HG03175 (cell line): ENCODE data around the gene MSI2.

Experiments used
- ATAC-seq: cut with Tn5 transposase; IDR thresholded peaks from one replicate; pipeline ENCODE4 v1.9.1; 2021; ENCODE audit warnings: mild to moderate bottlenecking, moderate library complexity; ENCODE audit not compliant: unreplicated experiment

Gene MSI2

DNA sequence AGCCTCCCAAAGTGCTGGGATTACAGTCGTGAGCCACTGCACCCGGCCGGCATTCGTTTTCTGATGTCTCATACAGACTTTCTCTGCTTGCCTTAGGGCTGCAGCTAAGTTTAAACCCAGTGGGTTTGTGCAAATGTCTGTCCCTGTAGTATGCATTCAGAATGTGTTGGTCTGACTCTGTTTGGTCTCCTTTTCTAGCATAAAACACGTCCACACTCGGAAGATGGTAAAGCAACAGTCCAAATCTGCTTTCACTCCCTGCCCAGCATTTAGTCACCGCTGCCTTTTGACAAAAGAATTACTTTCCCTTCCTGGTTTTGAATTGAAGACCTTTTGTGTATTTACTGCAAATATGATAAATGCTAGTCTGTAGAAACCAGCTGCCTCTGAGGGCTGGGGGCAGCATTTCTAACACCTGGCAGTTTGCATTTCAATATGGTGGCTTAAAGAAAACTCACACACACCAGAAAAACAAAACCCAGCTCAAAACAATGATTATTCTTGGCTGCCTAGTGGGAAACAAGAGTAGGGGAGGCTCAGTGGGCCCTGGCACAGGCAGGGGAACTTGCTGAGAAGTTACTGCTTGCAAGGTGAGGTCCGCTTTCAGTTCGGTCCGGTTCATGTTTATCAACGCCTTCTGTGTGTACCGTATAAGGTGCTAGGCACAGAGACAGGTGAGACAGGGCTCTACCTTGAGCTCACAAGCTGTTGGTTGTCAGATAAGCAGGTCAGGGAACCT lies 56.9 kb downstream of the MSI2 start:
- no peak for ATAC-seq

GRCh38 chr17:57315061-57316015 lies 59.0 kb downstream of the MSI2 start:
- ATAC-seq: no peak

- ATAC-seq: no peak
Measured at GRCh38 chr17:57316361-57316760, 60.0 kb downstream of the MSI2 start.

DNA sequence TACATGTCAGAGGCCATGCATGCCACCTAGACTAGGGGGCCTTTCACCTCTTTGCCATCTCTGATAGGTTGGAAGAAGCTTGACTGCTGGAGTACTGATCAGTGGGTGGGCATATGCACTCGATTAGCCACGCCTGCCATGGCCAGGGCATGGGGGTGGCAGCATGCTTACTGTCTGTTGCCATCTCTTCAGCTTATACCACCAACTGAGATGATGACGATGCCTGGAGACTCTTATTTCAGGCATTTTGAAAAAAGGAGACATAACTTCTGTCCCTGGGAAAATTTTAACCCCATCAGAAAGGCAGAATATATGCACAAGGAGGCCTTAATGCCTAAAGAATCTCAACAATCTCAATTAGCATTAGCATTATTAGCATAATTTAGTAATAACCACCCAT lies 60.8 kb downstream of the MSI2 start:
- no peak for ATAC-seq

- no peak for ATAC-seq
Measured at GRCh38 chr17:57318913-57319312, 62.6 kb downstream of the MSI2 start.

DNA sequence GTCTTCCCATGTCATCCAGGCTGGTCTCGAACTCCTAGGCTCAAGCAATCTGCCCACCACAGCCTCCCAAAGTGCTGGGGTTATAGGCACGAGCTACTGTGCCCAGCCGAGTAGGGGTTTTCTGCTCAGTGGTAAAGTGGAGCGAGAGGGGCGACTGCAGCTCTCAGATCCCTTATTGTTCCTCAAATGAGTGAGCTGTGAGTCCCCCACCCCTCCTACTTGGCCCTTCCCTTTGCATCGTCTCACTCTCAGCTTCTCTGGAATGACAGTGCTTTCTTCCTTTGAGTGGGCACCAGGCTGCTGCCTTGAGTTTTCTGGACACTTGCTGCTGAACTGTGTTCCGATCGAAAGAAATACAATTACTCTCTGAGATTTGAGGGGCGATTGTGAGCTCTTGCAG lies 63.5 kb downstream of the MSI2 start:
- no peak for ATAC-seq

GRCh38 chr17:57323391-57323790 lies 67.1 kb downstream of the MSI2 start:
- ATAC-seq: no peak

- no peak for ATAC-seq
Measured at GRCh38 chr17:57324060-57324459, 67.7 kb downstream of the MSI2 start.

DNA sequence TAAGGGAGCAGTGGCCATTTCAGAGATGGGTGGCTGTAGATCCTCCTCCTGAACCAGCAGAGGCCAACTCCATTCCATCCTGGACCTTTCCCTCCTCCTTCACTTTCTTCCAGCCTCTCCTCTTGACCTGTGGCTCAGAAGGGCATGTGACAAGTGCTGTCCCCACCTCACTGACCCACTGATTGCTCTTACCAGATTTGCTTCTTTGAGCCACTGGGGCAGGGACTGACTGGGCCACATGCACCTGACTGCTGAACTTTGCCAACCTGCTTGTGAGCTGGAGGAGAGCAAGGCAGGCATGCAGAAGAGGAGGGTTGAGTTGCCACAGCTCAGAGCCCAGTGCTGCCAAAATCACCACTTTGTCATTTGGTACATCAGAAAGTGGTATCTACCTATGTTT lies 68.3 kb downstream of the MSI2 start:
- no peak for ATAC-seq

DNA sequence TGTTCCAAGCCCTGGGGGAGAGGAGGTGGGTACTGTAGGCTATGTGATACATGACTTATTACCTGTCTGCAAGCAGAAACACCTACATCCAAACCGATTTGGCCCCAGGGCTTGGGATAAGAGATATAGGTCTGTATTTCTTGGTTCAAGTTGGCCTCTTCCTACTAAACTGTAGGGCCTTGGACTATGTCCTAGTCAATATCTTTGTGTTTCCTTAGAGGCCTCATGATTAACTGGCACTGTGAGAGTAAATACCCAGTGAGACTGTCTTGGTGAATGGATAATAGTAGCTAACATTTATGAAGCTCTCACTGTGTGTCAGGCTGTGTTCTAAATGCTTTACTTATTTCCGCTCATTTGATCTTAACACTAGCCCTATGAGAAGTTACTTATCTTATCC lies 70.0 kb downstream of the MSI2 start:
- no peak for ATAC-seq

GRCh38 chr17:57326764-57327163 lies 70.4 kb downstream of the MSI2 start:
- ATAC-seq: no peak

GRCh38 chr17:57327176-57327970 lies 71.0 kb downstream of the MSI2 start:
- no peak for ATAC-seq

DNA sequence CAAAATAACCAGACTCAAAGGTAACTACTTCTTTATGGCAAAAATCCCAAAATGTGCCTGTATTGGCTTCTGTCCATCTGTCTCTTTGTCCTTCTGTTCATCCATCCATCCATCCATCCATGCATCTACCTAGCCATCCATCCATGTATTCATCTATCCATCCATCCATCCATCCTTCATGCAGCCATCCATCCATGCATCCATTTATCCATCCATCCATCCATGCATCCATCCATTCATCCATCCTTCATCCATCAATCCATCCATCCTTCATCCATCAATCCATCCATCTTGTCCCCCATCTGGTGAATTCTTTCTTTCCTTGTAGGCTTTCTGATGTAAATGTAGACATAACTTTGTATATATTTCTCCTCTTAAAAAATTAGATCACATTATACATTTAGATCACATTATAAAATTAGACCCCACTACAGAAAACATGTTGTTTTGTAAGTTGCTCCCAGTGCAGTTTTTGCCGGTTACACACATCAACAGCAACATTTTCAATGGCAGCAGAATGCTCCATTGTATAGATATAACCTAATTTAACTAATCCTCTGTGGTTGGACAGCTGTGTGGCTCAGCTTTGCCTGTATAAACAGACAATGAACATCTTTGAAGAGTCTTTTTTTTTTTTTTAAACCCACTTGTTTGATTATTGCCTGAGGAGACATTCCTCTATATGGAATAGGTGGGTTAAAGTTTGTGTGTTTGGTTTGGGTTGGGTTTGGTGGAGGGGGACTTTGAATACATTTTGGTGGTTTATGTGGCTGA lies 72.0 kb downstream of the MSI2 start:
- no peak for ATAC-seq

- no peak for ATAC-seq
Measured at GRCh38 chr17:57329380-57330214, 73.3 kb downstream of the MSI2 start.

- no peak for ATAC-seq
Measured at GRCh38 chr17:57330587-57330986, 74.3 kb downstream of the MSI2 start.

DNA sequence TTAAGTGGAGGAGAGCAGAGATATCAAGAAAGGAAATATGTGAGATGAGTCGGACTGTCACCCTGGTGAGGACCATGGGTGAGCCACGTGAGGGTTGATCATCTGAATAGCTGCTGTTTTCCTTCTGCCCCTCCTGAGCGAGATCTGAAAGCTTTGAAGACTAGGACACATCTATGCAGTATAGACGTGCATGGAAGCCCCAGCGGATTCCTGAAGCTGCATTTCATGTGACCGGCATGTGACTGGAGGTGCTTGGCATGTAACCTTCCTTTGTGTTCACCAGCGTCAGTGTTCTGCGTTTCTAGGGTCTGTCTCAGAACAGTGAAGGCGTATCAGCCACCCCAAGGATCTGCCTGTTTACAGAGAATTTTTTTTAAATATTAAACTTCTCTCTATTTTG lies 75.1 kb downstream of the MSI2 start:
- no peak for ATAC-seq

- ATAC-seq: no peak
Measured at GRCh38 chr17:57332501-57332900, 76.2 kb downstream of the MSI2 start.

DNA sequence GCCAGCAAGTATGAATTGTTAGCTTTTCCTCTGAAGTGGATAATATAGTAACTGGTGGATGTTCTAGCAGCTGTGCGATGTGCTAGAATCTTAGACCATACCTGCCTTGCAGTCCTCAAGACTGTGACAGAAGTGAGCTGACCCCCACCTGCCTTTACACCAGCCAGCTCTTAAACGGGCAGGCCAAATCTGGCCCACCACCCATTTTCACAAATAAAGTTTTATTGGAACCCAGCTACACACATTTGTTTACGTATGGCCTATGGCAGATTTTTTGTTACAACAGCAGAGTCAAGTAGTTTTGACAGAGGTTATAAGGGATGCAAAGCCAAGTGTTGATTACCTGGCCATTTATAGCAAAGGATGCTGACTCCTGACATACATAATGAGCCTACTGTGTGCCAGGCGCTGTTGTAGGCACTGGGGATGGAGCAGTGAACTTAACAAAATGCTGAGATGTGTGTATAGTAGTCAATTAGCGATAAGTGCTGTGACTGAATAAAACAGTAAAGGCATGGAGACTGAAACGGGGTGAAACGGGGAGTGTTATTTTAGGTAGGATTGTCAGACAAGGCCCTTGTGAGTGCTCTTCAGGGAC lies 79.0 kb downstream of the MSI2 start:
- no peak for ATAC-seq

GRCh38 chr17:57337390-57337789 lies 81.1 kb downstream of the MSI2 start:
- no peak for ATAC-seq
